CD4-positive, CD25-positive, alpha-beta regulatory T cell (primary cell): ENCODE measurements around the gene ZBTB24. TPM values are rescaled to one million over a fixed set of nuclear protein-coding genes. Genes with fewer than 3 reads are reported as not detected.

ENCODE experiments used
- ATAC-seq, 2 donors: fragments of 150-1000 bp; cut with Tn5 transposase; one replicate each; pipeline ENCODE4 v1.10.0; 2021; ENCODE audit warnings: low read depth in 2 of 2, moderate number of reproducible peaks in 2 of 2, moderate library complexity in 1 of 2
- DNase-seq, 3 donors: peaks; one replicate each; pipeline versions ENCODE4 v3.0.0 to v3.0.0-alpha.2; 2012 to 2022; ENCODE audit warnings: mixed read lengths in 1 of 3
- H3K27ac ChIP-seq: one replicate; pipeline ENCODE4 v1.7.0; 2013; ENCODE audit warnings: mild to moderate bottlenecking, low read length; ENCODE audit not compliant: insufficient read depth, poor library complexity, severe bottlenecking
- H3K27me3 ChIP-seq: one replicate; pipeline ENCODE4 v1.7.0; 2013; ENCODE audit warnings: low read length; ENCODE audit not compliant: control insufficient read depth, insufficient read depth
- H3K36me3 ChIP-seq: one replicate; pipeline ENCODE4 v1.7.0; 2013; ENCODE audit warnings: mild to moderate bottlenecking, low read length, moderate library complexity; ENCODE audit not compliant: control insufficient read depth, insufficient read depth
- H3K4me1 ChIP-seq: 2 replicates; pipeline ENCODE4 v1.7.0; 2013; ENCODE audit warnings: mild to moderate bottlenecking, low read length; ENCODE audit not compliant: insufficient read depth, control insufficient read depth, poor library complexity, severe bottlenecking
- H3K4me3 ChIP-seq: one replicate; pipeline ENCODE4 v1.7.0; 2013; ENCODE audit warnings: low read depth, mild to moderate bottlenecking, low read length, moderate library complexity
- H3K9me3 ChIP-seq, 2 experiments: 1 replicate in 1 of 2; 2 replicates in 1 of 2; pipeline ENCODE4 v1.7.0; 2013; ENCODE audit warnings: low read length in 2 of 2, mild to moderate bottlenecking in 1 of 2, moderate library complexity in 1 of 2; ENCODE audit not compliant: control insufficient read depth in 2 of 2
- H3K27ac Mint-ChIP-seq, 3 donors: one replicate each; pipeline ENCODE4 v1.8.0; 2020 to 2022; ENCODE audit warnings: mild to moderate bottlenecking in 3 of 3, mixed read lengths in 3 of 3, moderate library complexity in 2 of 3
- H3K27me3 Mint-ChIP-seq: one replicate; pipeline ENCODE4 v1.8.0; 2022; ENCODE audit warnings: mild to moderate bottlenecking, mixed read lengths
- H3K36me3 Mint-ChIP-seq: one replicate; pipeline ENCODE4 v1.8.0; 2020; ENCODE audit warnings: mixed read lengths
- H3K4me1 Mint-ChIP-seq, 4 donors: one replicate each; pipeline ENCODE4 v1.8.0; 2020 to 2022; ENCODE audit warnings: mixed read lengths in 4 of 4, mild to moderate bottlenecking in 1 of 4
- H3K4me3 Mint-ChIP-seq, 4 donors: one replicate each; pipeline ENCODE4 v1.8.0; 2020 to 2022; ENCODE audit warnings: mild to moderate bottlenecking in 4 of 4, mixed read lengths in 4 of 4, moderate library complexity in 3 of 4
- H3K9me3 Mint-ChIP-seq, 7 donors: one replicate each; pipeline ENCODE4 v1.8.0; 2020 to 2022; ENCODE audit warnings: mixed read lengths in 7 of 7, mild to moderate bottlenecking in 3 of 7, moderate library complexity in 2 of 7
- polyA plus RNA-seq, 4 donors: library from polyadenylated mRNA; unstranded; fragments of 300-500 nt; fragmentation: Illumina TruSeq; gene quantifications; one replicate each; pipeline ENCODE4 v1.2.3, GENCODE V29; 2021
- total RNA-seq: library from RNA; stranded (reverse); gene quantifications from one replicate; pipeline ENCODE4 v1.2.3, GENCODE V29; 2022

ZBTB24 gene
- total and polyA plus RNA-seq, 5 donors from 2014 or later: 9.2 to 20.2 (median 10.6) TPM

- Histone ChIP-seq H3K4me3 (no peak overlapping the region), H3K9me3 (no peaks in the 10 kb centered on the region), H3K27me3 (peaks cover 4% of the 10 kb centered on the region), H3K4me1 (no peaks in the 10 kb centered on the region), H3K27ac (no peak overlapping the region), H3K36me3 (no peaks in the 10 kb centered on the region)
- Mint-ChIP-seq H3K27ac (no peak overlapping the region), H3K36me3 (no peaks in the 10 kb centered on the region), H3K9me3 (no peaks in the 10 kb centered on the region), H3K27me3 (no peaks in the 10 kb centered on the region), H3K4me3 (no peak overlapping the region), H3K4me1 (peaks cover 0 to 2% (median 0%) of the 10 kb centered on the region in 4 donors)
- ATAC-seq: no peak
- no peak for DNase-seq
Observed at GRCh38 chr6:109498052-109498451, 15.0 kb upstream of the ZBTB24 start.

GRCh38 chr6:109496036-109496772 lies 13.2 kb upstream of the ZBTB24 start:
- H3K4me1 Mint-ChIP-seq: peaks cover 5 to 9% (median 9%) of the 10 kb centered on the region in 4 donors
- peaks cover under 1% of the 10 kb centered on the region for H3K27me3 ChIP-seq
- H3K4me3 ChIP-seq: no peak overlapping the region
- H3K27ac ChIP-seq: no peak overlapping the region
- no peaks in the 10 kb centered on the region for H3K27me3 Mint-ChIP-seq
- H3K4me1 ChIP-seq: peaks cover 8% of the 10 kb centered on the region
- H3K27ac Mint-ChIP-seq: no peak overlapping the region
- H3K4me3 Mint-ChIP-seq: no peak overlapping the region
- DNase-seq (no peak), ATAC-seq (no peak)
- H3K9me3 Mint-ChIP-seq: no peaks in the 10 kb centered on the region
- no peaks in the 10 kb centered on the region for H3K36me3 Mint-ChIP-seq
- H3K9me3 ChIP-seq: no peaks in the 10 kb centered on the region
- no peaks in the 10 kb centered on the region for H3K36me3 ChIP-seq

- Histone ChIP-seq H3K36me3 (no peaks in the 10 kb centered on the region), H3K4me1 (peaks cover 15% of the 10 kb centered on the region), H3K27ac (no peak overlapping the region), H3K9me3 (no peaks in the 10 kb centered on the region), H3K4me3 (no peak overlapping the region), H3K27me3 (no peaks in the 10 kb centered on the region)
- DNase-seq: no peak
- H3K27ac Mint-ChIP-seq: no peak overlapping the region
- H3K4me1 Mint-ChIP-seq: peaks cover 7 to 16% (median 15%) of the 10 kb centered on the region in 4 donors
- no peaks in the 10 kb centered on the region for H3K27me3 Mint-ChIP-seq
- H3K9me3 Mint-ChIP-seq: no peaks in the 10 kb centered on the region
- no peak overlapping the region for H3K4me3 Mint-ChIP-seq
- H3K36me3 Mint-ChIP-seq: no peaks in the 10 kb centered on the region
- ATAC-seq: no peak
Observed at GRCh38 chr6:109493865-109494264, 10.8 kb upstream of the ZBTB24 start.

GRCh38 chr6:109491207-109491938 lies 8.4 kb upstream of the ZBTB24 start:
- H3K36me3 Mint-ChIP-seq: no peaks in the 10 kb centered on the region
- H3K27me3 Mint-ChIP-seq: no peaks in the 10 kb centered on the region
- H3K4me1 Mint-ChIP-seq: peaks cover 7 to 16% (median 14%) of the 10 kb centered on the region in 4 donors
- peak overlapping the region; percentile 32 to 79 (median 42) for H3K27ac Mint-ChIP-seq
- H3K27ac ChIP-seq: peak overlapping the region; percentile 47
- H3K4me1 ChIP-seq: peaks cover 15% of the 10 kb centered on the region
- peaks cover 0 to 2% (median 0%) of the 10 kb centered on the region in 7 donors for H3K9me3 Mint-ChIP-seq
- DNase-seq: peak in 2 of 3 donors; percentile 51 to 83
- no peaks in the 10 kb centered on the region for H3K9me3 ChIP-seq
- no peaks in the 10 kb centered on the region for H3K27me3 ChIP-seq
- no peaks in the 10 kb centered on the region for H3K36me3 ChIP-seq
- ATAC-seq: peak; percentile 99
- H3K4me3 Mint-ChIP-seq: peak overlapping the region in 2 of 4 donors; percentile 21 to 39
- H3K4me3 ChIP-seq: no peak overlapping the region

GRCh38 chr6:109490713-109491112 lies 7.7 kb upstream of the ZBTB24 start:
- no peaks in the 10 kb centered on the region for H3K27me3 Mint-ChIP-seq
- DNase-seq: no peak
- peaks cover 7 to 16% (median 14%) of the 10 kb centered on the region in 4 donors for H3K4me1 Mint-ChIP-seq
- H3K36me3 ChIP-seq: no peaks in the 10 kb centered on the region
- no peak for ATAC-seq
- H3K9me3 ChIP-seq: no peaks in the 10 kb centered on the region
- peak overlapping the region in 1 of 4 donors; percentile 39 for H3K4me3 Mint-ChIP-seq
- H3K27me3 ChIP-seq: no peaks in the 10 kb centered on the region
- H3K9me3 Mint-ChIP-seq: peaks cover 0 to 2% (median 0%) of the 10 kb centered on the region in 7 donors
- peaks cover 15% of the 10 kb centered on the region for H3K4me1 ChIP-seq
- peak overlapping the region; percentile 32 to 79 (median 42) for H3K27ac Mint-ChIP-seq
- H3K36me3 Mint-ChIP-seq: no peaks in the 10 kb centered on the region
- no peak overlapping the region for H3K4me3 ChIP-seq
- no peak overlapping the region for H3K27ac ChIP-seq

GRCh38 chr6:109488001-109488400 lies 5.0 kb upstream of the ZBTB24 start:
- Mint-ChIP-seq H3K4me1 (peaks cover 15 to 25% (median 19%) of the 10 kb centered on the region in 4 donors), H3K27me3 (no peaks in the 10 kb centered on the region), H3K4me3 (peak overlapping the region in 2 of 4 donors; percentile 0 to 59), H3K36me3 (no peaks in the 10 kb centered on the region), H3K27ac (no peak overlapping the region), H3K9me3 (peaks cover 0 to 2% (median 0%) of the 10 kb centered on the region in 7 donors)
- no peak overlapping the region for H3K4me3 ChIP-seq
- DNase-seq (no peak), ATAC-seq (no peak)
- H3K4me1 ChIP-seq: peaks cover 15% of the 10 kb centered on the region
- no peaks in the 10 kb centered on the region for H3K36me3 ChIP-seq
- H3K9me3 ChIP-seq: no peaks in the 10 kb centered on the region
- H3K27ac ChIP-seq: no peak overlapping the region
- no peaks in the 10 kb centered on the region for H3K27me3 ChIP-seq

GRCh38 chr6:109486068-109486467 lies 3.0 kb upstream of the ZBTB24 start:
- Histone ChIP-seq H3K36me3 (no peaks in the 10 kb centered on the region), H3K27ac (no peak overlapping the region), H3K4me3 (no peak overlapping the region), H3K9me3 (no peaks in the 10 kb centered on the region), H3K27me3 (no peaks in the 10 kb centered on the region), H3K4me1 (peaks cover 21% of the 10 kb centered on the region)
- ATAC-seq: no peak
- H3K4me3 Mint-ChIP-seq: peak overlapping the region in 2 of 4 donors; percentile 36 to 84
- H3K9me3 Mint-ChIP-seq: peaks cover 0 to 2% (median 0%) of the 10 kb centered on the region in 7 donors
- H3K27ac Mint-ChIP-seq: no peak overlapping the region
- peaks cover 16 to 24% (median 20%) of the 10 kb centered on the region in 4 donors for H3K4me1 Mint-ChIP-seq
- H3K36me3 Mint-ChIP-seq: peaks cover 9% of the 10 kb centered on the region
- peaks cover 7% of the 10 kb centered on the region for H3K27me3 Mint-ChIP-seq
- no peak for DNase-seq
